WTC11 (cell line): ENCODE results near the gene ZDHHC19. TPM values are rescaled to one million over a fixed set of nuclear protein-coding genes. Genes with fewer than 3 reads are reported as not detected.

ENCODE experiments used
- ATAC-seq: fragments of 200-7000 bp; cut with Tn5 transposase; 2 replicates; pipeline ENCODE4 v1.10.0; 2021; ENCODE audit warnings: mild to moderate bottlenecking, moderate library complexity
- CTCF ChIA-PET: fragments of 300-600 bp; sonication (Branson Sonifier 250); formaldehyde crosslinking; loops from one replicate; lab custom pipeline; 2021; ENCODE audit warnings: antibody characterized with exemption; lab: Charles Lee
- POLR2A ChIA-PET: fragments of 350-600 bp; sonication (Branson Sonifier 250); formaldehyde crosslinking; loops from one replicate; lab custom pipeline; 2021; ENCODE audit warnings: antibody characterized with exemption; lab: Charles Lee
- DNase-seq: peaks from one replicate; pipeline ENCODE4 v3.0.0; 2021; ENCODE audit warnings: low spot score
- H3K27ac Mint-ChIP-seq: 2 replicates; pipeline ENCODE4 v1.8.0; 2021; ENCODE audit warnings: mixed read lengths
- H3K27me3 Mint-ChIP-seq: 2 replicates; pipeline ENCODE4 v1.8.0; 2021; ENCODE audit warnings: low read depth, mild to moderate bottlenecking, moderate library complexity, mixed read lengths
- H3K36me3 Mint-ChIP-seq: 2 replicates; pipeline ENCODE4 v1.8.0; 2021; ENCODE audit warnings: mixed read lengths
- H3K4me1 Mint-ChIP-seq: 2 replicates; pipeline ENCODE4 v1.8.0; 2022; ENCODE audit warnings: mixed read lengths
- H3K4me3 Mint-ChIP-seq: 2 replicates; pipeline ENCODE4 v1.8.0; 2021; ENCODE audit warnings: mild to moderate bottlenecking, moderate library complexity, mixed read lengths
- H3K9me3 Mint-ChIP-seq: 2 replicates; pipeline ENCODE4 v1.8.0; 2021; ENCODE audit warnings: mixed read lengths
- ATF1 ChIP-seq: sonication (generic); formaldehyde crosslinking; IDR thresholded peaks from 2 replicates; pipeline ENCODE4 v1.8.1; 2023; ENCODE audit warnings: mild to moderate bottlenecking, moderate library complexity, missing genetic modification reagents
- E2F5 ChIP-seq: sonication (generic); formaldehyde crosslinking; IDR thresholded peaks from 2 replicates; pipeline ENCODE4 v1.8.1; 2022; ENCODE audit warnings: mild to moderate bottlenecking, moderate library complexity, missing genetic modification reagents
- ELF4 ChIP-seq: sonication (generic); formaldehyde crosslinking; IDR thresholded peaks from 2 replicates; pipeline ENCODE4 v1.8.1; 2022; ENCODE audit warnings: low read depth, mild to moderate bottlenecking, moderate library complexity, missing genetic modification reagents
- FOXJ3 ChIP-seq: sonication (generic); formaldehyde crosslinking; IDR thresholded peaks from 2 replicates; pipeline ENCODE4 v1.9.0; 2021; ENCODE audit warnings: missing genetic modification reagents, mild to moderate bottlenecking, borderline replicate concordance
- FOXK1 ChIP-seq: sonication (generic); formaldehyde crosslinking; IDR thresholded peaks from 2 replicates; pipeline ENCODE4 v1.8.0; 2022; ENCODE audit warnings: mild to moderate bottlenecking, moderate library complexity, missing genetic modification reagents
- FOXP4 ChIP-seq: sonication (generic); formaldehyde crosslinking; IDR thresholded peaks from 2 replicates; pipeline ENCODE4 v1.8.0; 2022; ENCODE audit warnings: mild to moderate bottlenecking, missing genetic modification reagents
- GABPB1 ChIP-seq: sonication (generic); formaldehyde crosslinking; IDR thresholded peaks from 2 replicates; pipeline ENCODE4 v1.8.1; 2023; ENCODE audit warnings: mild to moderate bottlenecking, missing genetic modification reagents
- GRHL2 ChIP-seq: fragments of 250-450 bp; sonication (Bioruptor Pico); IDR thresholded peaks from 2 replicates; pipeline ENCODE4 v1.8.0; 2022; ENCODE audit warnings: mild to moderate bottlenecking, moderate library complexity; ENCODE audit not compliant: insufficient replicate concordance, severe bottlenecking
- HMGA2 ChIP-seq: fragments of 250-450 bp; sonication (Bioruptor Pico); IDR thresholded peaks from 2 replicates; pipeline ENCODE4 v1.4.0; 2021; ENCODE audit warnings: mild to moderate bottlenecking, moderate library complexity
- IRF2 ChIP-seq: sonication (generic); formaldehyde crosslinking; IDR thresholded peaks from 2 replicates; pipeline ENCODE4 v1.8.0; 2022; ENCODE audit warnings: low read depth, missing genetic modification reagents, borderline replicate concordance
- JAZF1 ChIP-seq: fragments of 250-450 bp; sonication (Bioruptor Pico); IDR thresholded peaks from 2 replicates; pipeline ENCODE4 v1.9.0; 2021; ENCODE audit warnings: moderate library complexity, mild to moderate bottlenecking, inconsistent platforms
- KAT7 ChIP-seq: sonication (generic); formaldehyde crosslinking; IDR thresholded peaks from 2 replicates; pipeline ENCODE4 v1.8.1; 2023; ENCODE audit warnings: missing genetic modification reagents, mild to moderate bottlenecking, borderline replicate concordance
- NFE2L1 ChIP-seq: sonication (generic); formaldehyde crosslinking; IDR thresholded peaks from 2 replicates; pipeline ENCODE4 v1.8.1; 2023; ENCODE audit warnings: missing genetic modification reagents
- NR1H2 ChIP-seq: sonication (generic); formaldehyde crosslinking; IDR thresholded peaks from 2 replicates; pipeline ENCODE4 v1.9.0; 2021; ENCODE audit warnings: mild to moderate bottlenecking, moderate library complexity, missing genetic modification reagents
- SMAD4 ChIP-seq: sonication (generic); formaldehyde crosslinking; IDR thresholded peaks from 2 replicates; pipeline ENCODE4 v1.8.0; 2022; ENCODE audit warnings: mild to moderate bottlenecking, missing genetic modification reagents
- TCF7 ChIP-seq: sonication (generic); formaldehyde crosslinking; IDR thresholded peaks from 2 replicates; pipeline ENCODE4 v1.8.0; 2022; ENCODE audit warnings: mild to moderate bottlenecking, low read depth, missing genetic modification reagents, moderate library complexity
- ZBTB43 ChIP-seq: sonication (generic); formaldehyde crosslinking; IDR thresholded peaks from 2 replicates; pipeline ENCODE4 v1.8.1; 2023; ENCODE audit warnings: mild to moderate bottlenecking, missing genetic modification reagents
- ZNF138 ChIP-seq: sonication (generic); formaldehyde crosslinking; conservative IDR thresholded peaks from 2 replicates; pipeline ENCODE4 v1.8.1; 2022; ENCODE audit warnings: mild to moderate bottlenecking, moderate library complexity, missing genetic modification reagents
- ZNF281 ChIP-seq: sonication (generic); formaldehyde crosslinking; IDR thresholded peaks from 2 replicates; pipeline ENCODE4 v1.8.0; 2023; ENCODE audit warnings: mild to moderate bottlenecking, missing genetic modification reagents
- ZNF416 ChIP-seq: fragments of 250-450 bp; sonication (Bioruptor Pico); IDR thresholded peaks from 2 replicates; pipeline ENCODE4 v1.9.0; 2021; ENCODE audit warnings: mild to moderate bottlenecking, inconsistent platforms
- ZNF671 ChIP-seq: fragments of 250-450 bp; sonication (Bioruptor Pico); IDR thresholded peaks from 2 replicates; pipeline ENCODE4 v1.8.0; 2021; ENCODE audit warnings: mild to moderate bottlenecking
- total RNA-seq: library from RNA; stranded (reverse); gene quantifications from 3 replicates; pipeline ENCODE4 v1.2.3, GENCODE V29; 2021

Gene ZDHHC19
- total RNA-seq, 1 experiment from 2014 or later, result 4.4 TPM

GRCh38 chr3:196198771-196199753 lies 12.1 kb downstream of the ZDHHC19 start:
- H3K36me3 Mint-ChIP-seq, result no peaks in the 10 kb centered on the region
- ATAC-seq, result peak; percentile 27; the same call in 1 of the 2 replicates
- H3K4me1 Mint-ChIP-seq, result no peaks in the 10 kb centered on the region
- H3K9me3 Mint-ChIP-seq, result no peaks in the 10 kb centered on the region
- CTCF ChIA-PET, result interaction anchor here (0.7 to 4.0 kb wide), 6 partner anchors 12 to 325 kb away, joined by 3 to 58 read pairs (median 4); no protein-coding TSS in a partner anchor
- peaks cover 5% of the 10 kb centered on the region for H3K27me3 Mint-ChIP-seq
- POLR2A ChIA-PET, result interaction anchor here (0.6 kb wide), 1 partner anchor 181 kb away, joined by 3 read pairs; no protein-coding TSS in a partner anchor
- no peak for TF ChIP-seq FOXP4 (CRISPR knock-in tag)
- no peak for TF ChIP-seq ZNF416
- TF ChIP-seq ATF1 (CRISPR knock-in tag), result no peak
- no peak for TF ChIP-seq ZNF671 (CRISPR knock-in tag)
- TF ChIP-seq ZBTB43 (CRISPR knock-in tag), result no peak
- TF ChIP-seq HMGA2, result no peak
- TF ChIP-seq SMAD4 (CRISPR knock-in tag), result no peak
- TF ChIP-seq IRF2, result no peak
- TF ChIP-seq NFE2L1, result no peak
- no peak for TF ChIP-seq GRHL2 (CRISPR knock-in tag)
- TF ChIP-seq ZNF138 (CRISPR knock-in tag), result no peak
- TF ChIP-seq ELF4 (CRISPR knock-in tag), result no peak
- TF ChIP-seq JAZF1 (CRISPR knock-in tag), result no peak
- TF ChIP-seq GABPB1 (CRISPR knock-in tag), result no peak
- TF ChIP-seq TCF7 (CRISPR knock-in tag), result no peak
- H3K27ac Mint-ChIP-seq, result peak overlapping the region; percentile 5; the same call in 1 of the 2 replicates
- H3K4me3 Mint-ChIP-seq, result no peak overlapping the region
- no peak for DNase-seq

GRCh38 chr3:196198081-196198675 lies 13.0 kb downstream of the ZDHHC19 start:
- H3K4me1 Mint-ChIP-seq, result no peaks in the 10 kb centered on the region
- no peak overlapping the region for H3K27ac Mint-ChIP-seq
- TF ChIP-seq JAZF1 (CRISPR knock-in tag), result no peak
- no peak for TF ChIP-seq E2F5 (CRISPR knock-in tag)
- no peak for TF ChIP-seq FOXK1 (CRISPR knock-in tag)
- TF ChIP-seq FOXJ3, result no peak
- TF ChIP-seq KAT7 (CRISPR knock-in tag), result no peak
- no peak for TF ChIP-seq ZNF416
- TF ChIP-seq NR1H2 (CRISPR knock-in tag), result no peak
- TF ChIP-seq ZNF281 (CRISPR knock-in tag), result no peak
- no peak overlapping the region for H3K4me3 Mint-ChIP-seq
- peaks cover 5% of the 10 kb centered on the region for H3K27me3 Mint-ChIP-seq
- ChIA-PET POLR2A (no interaction called here), CTCF (interaction anchor here (0.6 to 4.0 kb wide), 9 partner anchors 11 to 751 kb away, joined by 3 to 58 read pairs (median 4); no protein-coding TSS in a partner anchor)
- DNase-seq (no peak), ATAC-seq (no peak)
- no peaks in the 10 kb centered on the region for H3K9me3 Mint-ChIP-seq
- no peaks in the 10 kb centered on the region for H3K36me3 Mint-ChIP-seq
